ENCODE results near the gene SLC7A7.
"Not testable (repeated sequence)": the region's sequence is repeated elsewhere in the genome, so short reads cannot be mapped to it uniquely, and the experiment has no call there.

SLC7A7 gene

DNA sequence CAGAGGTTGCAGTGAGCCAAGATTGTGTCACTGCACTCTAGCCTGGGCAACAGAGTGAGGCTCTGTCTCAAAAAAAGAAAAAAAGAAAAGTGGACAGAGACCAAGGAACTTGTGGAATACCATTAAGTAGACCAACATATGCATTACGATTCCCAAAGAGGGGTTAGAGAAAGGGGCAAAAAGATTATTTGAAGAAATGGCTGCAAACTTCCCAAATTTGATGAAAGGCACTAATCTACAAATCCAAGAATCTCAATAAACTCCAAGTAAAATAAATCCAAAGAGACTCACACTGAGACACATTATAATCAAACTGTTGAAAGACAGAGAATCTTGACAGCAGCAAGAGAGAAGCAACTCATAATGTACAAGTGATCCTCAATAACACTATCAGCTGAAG is 53.5 kb downstream of the SLC7A7 start:
- DNase-seq (ENCODE audit: low spot score) (no peak), FAIRE-seq (no peak)

DNA sequence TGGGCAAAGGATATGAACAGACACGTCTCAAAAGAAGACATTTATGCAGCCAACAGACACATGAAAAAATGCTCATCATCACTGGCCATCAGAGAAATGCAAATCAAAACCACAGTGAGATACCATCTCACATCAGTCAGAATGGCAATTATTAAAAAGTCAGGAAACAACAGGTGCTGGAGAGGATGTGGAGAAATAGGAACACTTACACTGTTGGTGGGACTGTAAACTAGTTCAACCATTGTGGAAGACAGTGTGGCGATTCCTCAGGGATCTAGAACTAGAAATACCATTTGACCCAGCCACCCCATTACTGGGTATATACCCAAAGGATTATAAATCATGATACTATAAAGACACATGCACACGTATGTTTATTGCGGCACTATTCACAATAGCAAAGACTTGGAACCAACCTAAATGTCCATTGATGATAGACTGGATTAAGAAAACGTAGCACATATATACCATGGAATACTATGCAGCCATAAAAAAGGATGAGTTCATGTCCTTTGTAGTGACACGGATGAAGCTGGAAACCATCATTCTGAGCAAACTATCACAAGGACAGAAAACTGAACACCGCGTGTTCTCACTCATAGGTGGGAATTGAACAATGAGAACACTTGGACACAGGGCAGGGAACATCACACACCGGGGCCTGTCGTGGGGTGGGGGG is 57.1 kb downstream of the SLC7A7 start:
- FAIRE-seq: not testable (repeated sequence)

DNA sequence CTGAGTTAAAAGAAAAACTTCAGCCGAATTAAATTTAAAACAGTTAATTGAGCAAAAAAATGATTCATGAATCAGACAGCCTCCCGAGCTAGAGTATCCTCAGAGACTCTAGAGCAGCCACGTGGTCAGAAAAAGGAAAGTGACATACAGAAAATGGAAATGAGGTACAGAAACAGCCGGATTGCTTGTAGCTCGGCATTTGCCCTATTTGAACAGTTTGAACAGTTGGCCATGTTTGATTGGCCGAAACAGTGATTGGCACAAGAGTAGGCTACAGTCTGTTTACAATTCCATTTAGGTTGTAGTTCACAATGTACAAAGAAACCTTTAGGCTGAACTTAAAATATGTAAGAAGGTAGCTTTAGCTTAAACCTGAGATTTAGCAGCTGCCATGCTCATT is 61.6 kb downstream of the SLC7A7 start:
- FAIRE-seq: no peak
- DNase-seq (ENCODE audit: low spot score): no peak

More for the DNA sequence above, 57.1 kb downstream of the SLC7A7 start:
- DNase-seq (ENCODE audit: low spot score): not testable (repeated sequence)

DNA sequence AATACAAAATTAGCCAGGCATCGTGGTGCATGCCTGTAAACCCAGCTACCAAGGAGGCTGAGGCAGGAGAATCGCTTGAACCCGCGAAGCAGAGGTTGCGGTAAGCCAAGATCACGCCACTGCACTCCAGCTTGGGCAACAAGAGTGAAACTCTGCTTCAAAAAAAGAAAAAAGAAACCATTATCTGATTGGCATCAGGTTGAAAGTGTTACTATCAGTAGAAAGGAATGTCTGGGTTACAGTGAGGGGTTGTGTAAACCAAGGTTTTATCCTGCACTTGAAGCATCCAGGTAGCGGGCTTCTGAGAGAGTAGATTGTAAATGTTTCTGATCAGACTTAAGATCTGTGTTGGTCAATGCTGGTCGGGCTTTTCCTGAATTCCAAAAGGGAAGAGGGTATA is 62.8 kb downstream of the SLC7A7 start:
- FAIRE-seq: no peak
- no peak for DNase-seq (ENCODE audit: low spot score)

DNA sequence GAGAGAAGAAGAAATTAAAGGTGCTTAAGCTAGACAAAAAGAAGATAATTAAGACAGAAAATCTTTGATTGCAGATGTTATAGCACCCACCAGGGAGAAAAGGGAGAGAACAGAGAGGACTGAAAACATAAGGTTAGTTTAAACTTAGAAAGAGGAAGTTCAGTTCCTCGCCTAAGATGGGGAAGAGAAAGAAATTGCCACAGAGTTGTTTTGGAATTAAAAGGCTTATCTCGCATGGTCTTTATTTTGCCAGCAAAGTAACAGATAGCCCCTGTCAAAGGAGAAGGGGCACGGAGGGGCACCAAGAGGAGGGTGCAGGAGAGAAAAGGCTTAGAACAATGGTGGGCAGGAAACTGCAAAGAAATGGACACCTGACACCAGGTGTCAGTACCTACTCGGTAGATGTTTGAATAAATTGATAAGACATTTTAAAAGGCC is 66.6 kb downstream of the SLC7A7 start:
- DNase-seq (ENCODE audit: low spot score): no peak

DNA sequence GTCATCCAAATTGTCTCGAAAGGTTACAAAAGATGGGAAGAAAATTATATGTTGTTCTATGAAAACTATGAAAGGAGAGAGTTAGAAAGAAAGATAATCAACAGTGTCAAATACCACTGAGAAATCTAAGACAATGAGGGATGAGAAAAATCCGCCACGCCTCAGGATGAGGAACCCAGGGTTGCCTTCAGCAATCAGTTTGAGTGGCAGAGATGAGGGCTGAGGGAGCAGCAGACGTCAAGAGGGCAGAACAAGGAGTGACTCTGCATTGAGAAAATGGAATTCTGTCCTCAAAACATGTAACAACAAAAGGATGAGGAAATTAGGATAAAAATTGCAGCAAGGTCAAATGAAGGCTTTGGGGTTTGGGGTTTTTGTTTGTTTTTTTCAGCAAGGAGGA is 67.0 kb downstream of the SLC7A7 start:
- DNase-seq (ENCODE audit: low spot score): no peak
- no peak for FAIRE-seq

More for the DNA sequence above, 66.6 kb downstream of the SLC7A7 start:
- FAIRE-seq: no peak

DNA sequence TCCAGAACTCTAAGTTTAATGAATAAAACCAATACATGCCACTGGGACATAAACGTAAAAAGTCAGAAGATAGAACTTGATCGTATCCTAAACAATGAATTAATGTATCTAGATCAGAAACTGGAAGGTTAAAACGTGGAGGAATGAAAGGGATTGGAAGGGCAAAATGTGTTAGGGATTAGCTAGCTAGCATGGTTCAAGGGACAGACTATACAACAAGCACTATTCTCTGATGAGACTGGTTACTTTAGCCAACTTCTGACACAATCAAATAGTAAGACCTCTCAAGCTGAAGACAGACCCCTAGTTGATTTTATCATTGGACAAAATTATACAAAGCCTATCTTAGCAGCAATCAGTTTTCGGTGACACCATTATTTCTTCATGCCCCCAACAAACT is 67.5 kb downstream of the SLC7A7 start:
- FAIRE-seq: no peak
- no peak for DNase-seq (ENCODE audit: low spot score)

DNA sequence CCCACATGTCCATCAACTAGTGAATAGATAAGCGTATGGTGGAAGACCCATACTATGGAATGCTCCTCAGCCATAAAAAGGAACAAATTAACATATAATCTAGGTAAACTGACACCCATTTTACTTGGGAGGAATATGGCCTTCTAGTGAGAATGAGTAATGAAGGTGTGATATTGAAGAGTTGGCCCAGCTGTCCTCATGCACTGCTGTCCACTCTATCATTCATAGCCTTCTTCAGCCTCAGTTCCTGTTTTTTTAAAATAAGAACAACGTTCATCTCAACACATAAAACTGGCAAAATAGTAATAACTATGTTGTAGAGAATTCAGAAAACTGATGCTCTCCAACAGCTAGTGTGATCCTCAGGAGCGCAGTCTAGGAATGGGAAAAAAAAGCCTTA is 75.2 kb downstream of the SLC7A7 start:
- DNase-seq (ENCODE audit: low spot score) (no peak), FAIRE-seq (no peak)

DNA sequence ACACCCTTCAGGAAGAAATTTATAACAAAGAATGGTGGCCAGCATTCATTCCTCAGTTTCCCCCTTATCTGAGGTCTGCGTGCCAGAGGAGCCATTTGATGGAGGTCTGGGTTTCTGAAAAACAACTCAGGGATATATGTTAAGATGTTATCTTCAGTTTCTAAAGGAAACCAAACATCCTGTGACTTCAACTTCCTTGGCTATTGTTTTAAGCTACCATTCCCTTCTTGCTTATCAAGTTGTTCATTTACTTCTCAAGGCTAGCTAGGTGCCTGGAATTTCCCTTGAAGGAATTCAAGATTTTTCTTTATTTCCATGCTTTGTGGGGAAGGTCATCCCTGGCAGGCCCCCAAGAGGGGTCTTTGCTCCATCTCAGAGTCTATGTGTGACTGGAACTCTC is 75.8 kb downstream of the SLC7A7 start:
- DNase-seq (ENCODE audit: low spot score) (no peak), FAIRE-seq (no peak)

DNA sequence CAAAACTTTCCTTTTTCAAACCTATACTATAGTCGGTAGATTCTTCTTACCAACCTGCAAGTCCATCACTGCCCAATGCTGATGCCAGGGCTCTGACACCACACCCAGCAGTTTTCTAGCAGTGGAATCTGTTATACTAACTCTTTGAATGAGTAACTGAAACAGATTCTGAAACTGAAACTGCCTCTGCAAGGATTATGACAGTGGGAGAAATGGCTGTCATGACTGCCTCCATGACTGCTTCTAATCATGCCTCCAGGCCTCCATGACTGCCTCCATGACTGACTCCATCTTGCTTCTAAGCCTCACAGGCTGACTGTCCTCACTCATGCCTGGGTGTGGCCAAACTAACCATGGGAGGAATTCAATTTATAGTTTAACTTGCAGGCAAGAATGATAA is 78.2 kb downstream of the SLC7A7 start:
- DNase-seq (ENCODE audit: low spot score) (no peak), FAIRE-seq (no peak)

DNA sequence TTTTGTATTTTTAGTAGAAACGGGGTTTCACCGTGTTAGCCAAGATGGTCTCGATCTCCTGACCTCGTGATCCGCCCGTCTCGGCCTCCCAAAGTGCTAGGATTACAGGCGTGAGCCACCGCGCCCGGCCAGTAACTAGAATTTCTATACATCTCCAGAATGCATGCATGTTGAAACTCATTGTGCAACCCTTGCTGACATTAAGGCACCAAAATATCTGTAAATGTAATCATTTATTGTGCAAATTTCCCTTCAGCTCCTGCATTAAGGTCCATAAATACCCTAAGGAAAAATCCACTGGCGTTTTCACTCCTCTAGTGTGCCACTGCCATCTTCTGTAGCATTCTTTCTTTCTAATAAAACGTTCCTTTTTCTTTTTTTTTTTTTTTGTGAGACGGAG is 78.9 kb downstream of the SLC7A7 start:
- not testable (repeated sequence) for FAIRE-seq; DNase-seq (ENCODE audit: low spot score)

DNA sequence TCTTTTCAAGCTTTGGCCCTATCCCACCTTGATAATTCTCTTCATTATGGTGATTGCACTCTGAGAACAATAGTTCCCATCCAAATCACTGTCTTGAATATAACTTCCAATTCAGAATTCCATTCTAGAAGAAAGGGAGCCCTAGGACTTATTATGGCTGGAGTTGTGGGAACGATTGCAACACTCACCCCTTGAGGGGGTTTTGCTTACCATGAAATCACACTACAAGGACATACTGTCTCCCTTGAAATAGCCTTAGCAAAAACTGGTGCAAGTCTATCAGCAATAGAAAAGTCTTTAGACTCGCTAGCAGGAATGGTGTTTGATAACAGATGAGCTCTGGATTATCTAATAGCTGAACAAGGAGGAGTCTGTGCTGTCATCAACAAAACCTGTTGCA is 80.1 kb downstream of the SLC7A7 start:
- DNase-seq (ENCODE audit: low spot score) (no peak), FAIRE-seq (no peak)

DNA sequence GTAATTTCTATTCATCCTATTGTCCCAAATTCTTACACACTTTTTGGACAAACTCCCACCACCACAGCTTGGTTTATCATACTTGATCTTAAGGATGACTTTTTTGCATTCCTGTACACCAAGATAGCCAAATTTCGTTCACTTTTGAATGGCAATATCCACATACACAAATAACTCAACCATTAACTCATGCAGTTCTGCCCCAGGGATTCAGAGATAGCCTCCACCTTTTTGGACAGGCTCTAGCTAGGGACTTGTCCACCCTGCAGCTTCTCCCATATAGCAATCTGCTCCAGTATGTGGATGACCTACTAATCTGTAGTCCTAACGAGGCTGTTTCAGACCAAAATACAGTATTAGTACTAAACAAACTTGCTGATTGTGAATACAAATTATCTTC is 81.4 kb downstream of the SLC7A7 start:
- FAIRE-seq (no peak), DNase-seq (ENCODE audit: low spot score) (no peak)

DNA sequence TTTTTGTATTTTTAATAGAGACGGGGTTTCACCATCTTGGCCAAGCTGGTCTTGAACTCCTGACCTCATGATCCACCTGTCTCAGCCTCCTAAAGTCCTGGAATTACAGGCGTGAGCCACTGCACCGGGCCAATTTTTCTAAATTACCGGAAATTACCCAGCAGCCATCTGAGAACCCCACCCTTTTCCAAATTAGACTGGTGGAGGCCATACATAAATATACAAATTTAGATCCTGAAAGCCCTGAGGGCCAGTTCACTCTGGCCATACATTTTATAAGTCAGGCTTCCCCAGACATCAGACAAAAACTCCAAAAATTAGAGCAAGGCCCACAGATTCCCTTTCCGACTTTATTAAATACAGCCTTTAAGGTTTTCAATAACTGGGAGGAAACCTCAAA is 83.2 kb downstream of the SLC7A7 start:
- not testable (repeated sequence) for DNase-seq (ENCODE audit: low spot score); FAIRE-seq

DNA sequence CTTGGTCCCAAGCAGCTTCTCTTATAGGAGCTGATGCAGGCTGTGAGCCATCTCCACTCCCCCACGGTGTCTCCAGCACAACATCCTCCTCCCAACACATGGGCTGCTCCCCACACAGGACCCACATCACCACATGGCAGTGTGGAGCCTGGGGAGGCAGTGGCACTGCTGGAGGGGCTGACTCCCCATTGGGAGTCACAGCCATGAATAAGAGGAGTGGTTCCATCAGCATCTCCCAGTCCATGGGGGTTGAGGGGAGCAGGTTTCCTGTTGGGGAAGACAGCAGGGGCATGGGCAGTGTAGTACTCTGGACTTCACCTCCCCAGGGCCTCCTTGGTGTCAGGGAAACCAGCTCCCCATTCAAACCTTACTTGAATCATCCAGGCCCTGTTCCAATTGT is 89.2 kb downstream of the SLC7A7 start:
- no peak for FAIRE-seq
- DNase-seq (ENCODE audit: low spot score): no peak

DNA sequence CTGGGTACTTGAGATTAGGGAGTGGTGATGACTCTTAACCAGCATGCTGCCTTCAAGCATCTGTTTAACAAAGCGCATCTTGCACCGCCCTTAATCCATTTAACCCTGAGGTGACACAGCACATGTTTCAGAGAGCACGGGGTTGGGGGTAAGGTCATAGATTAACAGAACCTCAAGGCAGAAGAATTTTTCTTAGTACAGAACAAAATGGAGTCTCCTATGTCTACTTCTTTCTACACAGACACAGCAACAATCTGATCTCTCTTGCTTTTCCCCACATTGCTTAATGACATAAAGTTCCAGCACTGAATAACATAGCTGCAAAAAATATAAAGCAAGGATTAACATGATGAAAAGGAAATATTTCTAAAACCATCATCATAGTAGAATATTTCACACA is 89.9 kb downstream of the SLC7A7 start:
- DNase-seq (ENCODE audit: low spot score); FAIRE-seq: not testable (repeated sequence)

DNA sequence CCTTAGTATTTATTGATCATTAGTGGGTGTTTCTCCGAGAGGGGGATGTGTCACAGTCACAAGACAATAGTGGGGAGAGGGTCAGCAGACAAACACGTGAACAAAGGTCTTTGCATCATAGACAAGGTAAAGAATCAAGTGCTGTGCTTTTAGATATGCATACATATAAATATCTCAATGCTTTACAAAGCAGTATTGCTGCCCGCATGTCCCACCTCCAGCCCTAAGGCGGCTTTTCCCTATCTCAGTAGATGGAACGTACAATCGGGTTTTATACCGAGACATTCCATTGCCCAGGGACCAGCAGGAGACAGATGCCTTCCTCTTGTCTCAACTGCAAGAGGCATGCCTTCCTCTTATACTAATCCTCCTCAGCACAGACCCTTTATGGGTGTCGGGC is 90.4 kb downstream of the SLC7A7 start:
- FAIRE-seq; DNase-seq (ENCODE audit: low spot score): not testable (repeated sequence)

DNA sequence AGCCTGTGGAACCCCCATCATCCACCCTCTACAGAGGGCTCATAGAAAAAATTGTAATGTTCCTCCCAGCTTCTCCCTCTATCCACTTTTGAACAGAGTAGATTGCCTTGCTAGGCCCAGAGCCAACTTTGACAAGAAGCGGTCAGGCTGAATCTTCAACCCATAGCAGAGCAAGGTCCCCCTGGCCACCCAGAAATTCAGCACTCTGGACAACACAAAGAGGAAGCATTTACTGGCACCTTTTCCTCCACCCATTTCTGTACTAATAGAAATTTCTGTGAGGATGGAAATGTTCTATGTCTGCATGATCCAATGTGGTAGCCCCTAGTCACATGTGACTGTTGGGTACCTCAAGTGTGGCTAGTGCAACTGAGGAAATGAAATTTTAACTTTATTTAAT is 91.4 kb downstream of the SLC7A7 start:
- DNase-seq (ENCODE audit: low spot score) (no peak), FAIRE-seq (no peak)
